Lower leg skin (tissue), 4 donors: ENCODE measurements around the gene WDFY2. TPM values are rescaled to one million over a fixed set of nuclear protein-coding genes. Genes with fewer than 3 reads are reported as not detected.

Experiments used
- DNase-seq, 2 donors: peaks; one replicate each; pipeline ENCODE4 v3.0.0-alpha.2; 2019; ENCODE audit warnings: low spot score in 2 of 2
- H3K4me3 ChIP-seq: fragments of 200-600 bp; sonication (generic); 2 replicates; pipeline ENCODE4 v1.5.1; 2017; ENCODE audit warnings: mild to moderate bottlenecking, low read depth; ENCODE audit not compliant: poor library complexity, severe bottlenecking
- CTCF ChIP-seq, 3 donors: fragments of 450-650 bp; IDR thresholded peaks; one replicate each; pipeline ENCODE4 v1.5.1; 2016; ENCODE audit warnings: antibody characterized with exemption in 3 of 3, mild to moderate bottlenecking in 3 of 3, moderate library complexity in 2 of 3
- POLR2A ChIP-seq, 2 donors: fragments of 450-650 bp; IDR thresholded peaks; one replicate each; pipeline ENCODE4 v1.6.1; 2016 to 2017; ENCODE audit warnings: antibody characterized with exemption in 2 of 2, mild to moderate bottlenecking in 1 of 2, moderate library complexity in 1 of 2
- WGBS, 2 donors: methylation state at CpG; one replicate each; pipeline ENCODE4 v1.1.5; 2018; 5-methylcytosine and 5-hydroxymethylcytosine counted together
- intact Hi-C: fragments of 100-400 bp; cut with DNase I; formaldehyde crosslinking; loops from one replicate; pipeline ENCODE4 v1.15.0; 2023; ENCODE audit warnings: low total_unique reads
- total RNA-seq, 4 donors: library from RNA; depleted of rRNA; stranded (reverse); fragments of >200 nt; gene quantifications; one replicate each; pipeline ENCODE4 v1.1.0, GENCODE V29; 2016

WDFY2 gene
- total RNA-seq, 4 donors from 2014 or later: 20.1 to 40.3 (median 22.4) TPM

- TF ChIP-seq POLR2A (IDR thresholded peaks at IDR 0.05) (no peak), CTCF (IDR thresholded peaks at IDR 0.05) (no peak)
- no peak overlapping the region for H3K4me3 ChIP-seq
- DNase-seq: no peak
- intact Hi-C loops: no loop called here
- WGBS, 2 donors: 57 to 62% methylated on average over 1 of the region's 1 CpG
Measured at GRCh38 chr13:51576754-51577153, 7.5 kb upstream of the WDFY2 start.

GRCh38 chr13:51577690-51578089, 6.6 kb upstream of the WDFY2 start:
- H3K4me3 ChIP-seq: no peak overlapping the region
- WGBS, 2 donors: 62 to 72% methylated on average over 4 of the region's 4 CpGs
- intact Hi-C loops: no loop called here
- TF ChIP-seq POLR2A (IDR thresholded peaks at IDR 0.05): no peak
- no peak for DNase-seq

- TF ChIP-seq POLR2A (IDR thresholded peaks at IDR 0.05) (no peak), CTCF (IDR thresholded peaks at IDR 0.05) (no peak)
- DNase-seq: no peak
- no peak overlapping the region for H3K4me3 ChIP-seq
- intact Hi-C loops: loop anchor here (10.0 kb wide), 1 partner anchor 125 kb away; the partner anchor contains the start of gene INTS6
- 80 to 87% methylated on average over 7 of the region's 7 CpGs for WGBS, 2 donors
Measured at GRCh38 chr13:51579676-51580075, 4.6 kb upstream of the WDFY2 start.

GRCh38 chr13:51581148-51581820, 3.0 kb upstream of the WDFY2 start:
- WGBS, 2 donors: 69 to 70% methylated on average over 1 of the region's 1 CpG
- no peak overlapping the region for H3K4me3 ChIP-seq
- intact Hi-C loops: loop anchor here (10.0 kb wide), 1 partner anchor 126 kb away; the partner anchor contains the start of gene INTS6
- peak in 1 of 2 donors; percentile 79 for DNase-seq
- TF ChIP-seq CTCF (IDR thresholded peaks at IDR 0.05): no peak
- TF ChIP-seq POLR2A (IDR thresholded peaks at IDR 0.05): no peak

- no peak for DNase-seq
- TF ChIP-seq POLR2A (IDR thresholded peaks at IDR 0.05) (no peak), CTCF (IDR thresholded peaks at IDR 0.05) (no peak)
- 30 to 32% methylated on average over 8 to 9 of the region's 9 CpGs for WGBS, 2 donors
- intact Hi-C loops: loop anchor here (10.0 kb wide), 1 partner anchor 129 kb away; the partner anchor contains the start of gene INTS6
- no peak overlapping the region for H3K4me3 ChIP-seq
Measured at GRCh38 chr13:51583469-51583874, 790 bp upstream of the WDFY2 start.

GRCh38 chr13:51584731-51585672, 740 bp downstream of the WDFY2 start:
- TF ChIP-seq CTCF (IDR thresholded peaks at IDR 0.05): no peak
- TF ChIP-seq POLR2A (IDR thresholded peaks at IDR 0.05): no peak
- peak in 1 of 2 donors; percentile 68 for DNase-seq
- WGBS, 2 donors: 1 to 2% methylated on average over 29 to 35 of the region's 53 CpGs

More at GRCh38 chr13:51584731-51585672, 740 bp downstream of the WDFY2 start:
- intact Hi-C loops: loop anchor here (10.0 kb wide), 1 partner anchor 130 kb away; the partner anchor contains the start of gene INTS6
- peak overlapping the region; percentile 99 for H3K4me3 ChIP-seq
